Liver (tissue), 9 donors: Measurements from ENCODE around the gene TMEM175. TPM values are rescaled to one million over a fixed set of nuclear protein-coding genes. Genes with fewer than 3 reads are reported as not detected.

ENCODE experiments used
- DNase-seq: peaks from one replicate; pipeline ENCODE4 v3.0.0-alpha.2; 2017; ENCODE audit warnings: low spot score
- H3K27ac ChIP-seq, 2 donors: one replicate each; pipeline ENCODE4 v1.7.0; 2013; ENCODE audit warnings: inconsistent platforms in 2 of 2, low read length in 2 of 2, control low read depth in 1 of 2, low read depth in 1 of 2, mild to moderate bottlenecking in 1 of 2
- H3K27me3 ChIP-seq, 4 donors: one replicate each; pipeline versions ENCODE4 v1.6.1 to v1.7.0; 2013; ENCODE audit warnings: low read length in 3 of 4, inconsistent platforms in 1 of 4, mild to moderate bottlenecking in 1 of 4, moderate library complexity in 1 of 4; ENCODE audit not compliant: control insufficient read depth in 4 of 4, insufficient read depth in 4 of 4
- H3K36me3 ChIP-seq, 4 donors: one replicate each; pipeline versions ENCODE4 v1.6.1 to v1.7.0; 2013; ENCODE audit warnings: low read length in 3 of 4, mild to moderate bottlenecking in 3 of 4, low read depth in 1 of 4, moderate library complexity in 1 of 4; ENCODE audit not compliant: control insufficient read depth in 4 of 4, insufficient read depth in 3 of 4
- H3K4me1 ChIP-seq, 4 donors: one replicate each; pipeline versions ENCODE4 v1.6.1 to v1.7.0; 2013; ENCODE audit warnings: low read length in 3 of 4, mild to moderate bottlenecking in 3 of 4, moderate library complexity in 1 of 4; ENCODE audit not compliant: control insufficient read depth in 4 of 4, insufficient read depth in 4 of 4
- H3K4me3 ChIP-seq, 3 donors: one replicate each; pipeline versions ENCODE4 v1.6.1 to v1.7.0; 2013; ENCODE audit warnings: low read length in 3 of 3, control low read depth in 1 of 3, low read depth in 1 of 3, mild to moderate bottlenecking in 1 of 3
- H3K9ac ChIP-seq, 2 donors: one replicate each; pipeline ENCODE4 v1.7.0; 2013; ENCODE audit warnings: low read length in 2 of 2, mild to moderate bottlenecking in 2 of 2, moderate library complexity in 2 of 2, control low read depth in 1 of 2, low read depth in 1 of 2
- H3K9me3 ChIP-seq, 4 donors: one replicate each; pipeline versions ENCODE4 v1.6.1 to v1.7.0; 2013; ENCODE audit warnings: low read length in 3 of 4; ENCODE audit not compliant: control insufficient read depth in 4 of 4
- EGR1 ChIP-seq, 2 donors: IDR thresholded peaks; 2 replicates each; pipeline ENCODE4 v1.6.1; 2016 to 2018; ENCODE audit warnings: antibody characterized with exemption in 2 of 2, low read depth in 2 of 2
- FOXA1 ChIP-seq: IDR thresholded peaks from 2 replicates; pipeline ENCODE4 v1.6.1; 2016; ENCODE audit warnings: antibody characterized with exemption
- FOXA2 ChIP-seq: IDR thresholded peaks from 2 replicates; pipeline ENCODE4 v1.6.1; 2016; ENCODE audit warnings: antibody characterized with exemption
- GABPA ChIP-seq, 2 donors: IDR thresholded peaks in 1 of 2; conservative IDR thresholded peaks in 1 of 2; 2 replicates each; pipeline ENCODE4 v1.6.1; 2016; ENCODE audit warnings: antibody characterized with exemption in 2 of 2, mild to moderate bottlenecking in 1 of 2, moderate library complexity in 1 of 2
- HNF4A ChIP-seq, 2 donors: conservative IDR thresholded peaks; 2 replicates each; pipeline ENCODE4 v1.6.1; 2016; ENCODE audit warnings: antibody characterized with exemption in 2 of 2, mild to moderate bottlenecking in 2 of 2
- HNF4G ChIP-seq: IDR thresholded peaks from 2 replicates; pipeline ENCODE4 v1.6.1; 2016; ENCODE audit warnings: antibody characterized with exemption
- NR2F2 ChIP-seq: IDR thresholded peaks from 2 replicates; pipeline ENCODE4 v1.6.1; 2016; ENCODE audit warnings: antibody characterized with exemption
- RAD21 ChIP-seq, 2 donors: IDR thresholded peaks; 2 replicates each; pipeline ENCODE4 v1.6.1; 2016; ENCODE audit warnings: antibody characterized with exemption in 2 of 2, mild to moderate bottlenecking in 2 of 2
- RXRA ChIP-seq, 2 donors: IDR thresholded peaks; 2 replicates each; pipeline ENCODE4 v1.6.1; 2017 to 2018; ENCODE audit warnings: antibody characterized with exemption in 2 of 2, mild to moderate bottlenecking in 1 of 2
- SP1 ChIP-seq: IDR thresholded peaks from 2 replicates; pipeline ENCODE4 v1.6.1; 2018; ENCODE audit warnings: antibody characterized with exemption, mild to moderate bottlenecking
- TAF1 ChIP-seq: conservative IDR thresholded peaks from 2 replicates; pipeline ENCODE4 v1.6.1; 2016; ENCODE audit warnings: antibody characterized with exemption, mild to moderate bottlenecking
- YY1 ChIP-seq: IDR thresholded peaks from 2 replicates; pipeline ENCODE4 v1.6.1; 2016; ENCODE audit warnings: antibody characterized with exemption, mild to moderate bottlenecking
- WGBS: extraction: QIAGEN DNeasy Blood & Tissue Kit; methylation state at CpG from one replicate; pipeline ENCODE4 v1.1.7; 2013; 5-methylcytosine and 5-hydroxymethylcytosine counted together
- polyA plus RNA-seq, 2 donors: library from polyadenylated mRNA; stranded (reverse) in 1 of 2; unstranded in 1 of 2; fragments of 200-250 nt in 1 of 2; fragments of >200 nt in 1 of 2; fragmentation: Nextera tagmentation in 1 of 2; extraction: Ambion mirVana in 1 of 2; gene quantifications; one replicate each; pipeline versions ENCODE4 v1.2.1 to v1.2.3, GENCODE V29; 2013 to 2015
- total RNA-seq, 2 donors: library from RNA; depleted of rRNA; stranded (reverse); fragments of >200 nt; gene quantifications; one replicate each; pipeline ENCODE4 v1.2.3, GENCODE V29; 2014
- TF ChIP-seq, protein P1 (sequence below): IDR thresholded peaks from 2 replicates; pipeline ENCODE4 v1.6.1; 2016; ENCODE audit warnings: antibody characterized with exemption
- TF ChIP-seq, protein P2 (sequence below): fragments of 150-350 bp; IDR thresholded peaks from 2 replicates; pipeline ENCODE4 v1.5.1; 2017; ENCODE audit warnings: improper control_type of control experiment, low read depth, low read length; ENCODE audit not compliant: missing input control
- TF ChIP-seq, protein P3 (sequence below): IDR thresholded peaks from 2 replicates; pipeline ENCODE4 v1.6.1; 2016; ENCODE audit warnings: antibody characterized with exemption
- TF ChIP-seq, protein P4 (sequence below): IDR thresholded peaks from 2 replicates; pipeline ENCODE4 v1.6.1; 2016; ENCODE audit warnings: antibody characterized with exemption, mild to moderate bottlenecking
- TF ChIP-seq, protein P5 (sequence below): IDR thresholded peaks from 2 replicates; pipeline ENCODE4 v1.6.1; 2016; ENCODE audit warnings: antibody characterized with exemption
- donor health status: healthy.
- donor health status: healthy.
- donor health status: healthy.
- donor health status: healthy.
- donor health status: healthy.

The TMEM175 gene
- total and polyA plus RNA-seq, 4 donors: 18.6 to 26.3 (median 25.5) TPM

DNA sequence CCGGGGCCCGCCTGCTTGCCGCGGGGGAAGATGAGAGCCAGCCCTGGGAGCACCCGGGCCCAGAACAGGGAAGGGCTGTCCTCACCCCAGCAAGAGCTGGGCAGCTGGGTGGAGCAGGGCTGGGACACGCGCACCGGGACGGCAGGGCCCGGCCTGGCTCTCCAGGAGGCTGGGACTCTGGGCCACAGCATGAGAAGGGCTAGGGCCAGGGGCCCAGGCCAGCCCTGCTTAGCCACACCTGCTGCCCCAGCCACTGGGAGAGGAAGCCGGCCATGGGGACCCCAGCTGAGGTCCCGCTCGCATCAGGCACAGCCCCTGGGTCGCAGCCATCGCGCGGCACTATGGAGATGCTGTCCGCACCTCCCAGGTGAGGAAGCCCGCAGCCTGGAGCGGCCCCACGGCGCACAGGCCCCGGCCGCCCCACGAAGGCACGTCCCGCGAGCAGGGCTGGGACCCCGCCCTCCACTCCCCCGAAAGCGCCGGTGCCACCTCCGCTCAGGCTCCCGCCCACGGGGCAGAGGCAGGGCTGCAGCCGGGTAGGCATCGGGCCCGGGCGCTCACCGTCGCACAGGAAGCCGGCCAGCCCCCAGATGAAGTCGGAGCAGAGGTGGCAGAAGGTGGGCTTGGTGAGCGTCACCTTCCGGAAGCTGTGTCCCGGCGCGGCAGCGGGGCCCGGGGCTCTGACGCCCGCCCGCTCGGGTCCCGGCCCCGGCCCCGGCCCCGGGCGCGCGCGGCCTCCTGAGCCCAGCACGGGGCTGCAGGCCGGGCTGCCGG is 40.6 kb downstream of the TMEM175 start:
- DNase-seq: no peak
- H3K9ac ChIP-seq: peak overlapping the region in 1 of 2 donors; percentile 27
- WGBS: 1% methylated on average over 65 of the region's 65 CpGs
- TF ChIP-seq, protein P1, sequence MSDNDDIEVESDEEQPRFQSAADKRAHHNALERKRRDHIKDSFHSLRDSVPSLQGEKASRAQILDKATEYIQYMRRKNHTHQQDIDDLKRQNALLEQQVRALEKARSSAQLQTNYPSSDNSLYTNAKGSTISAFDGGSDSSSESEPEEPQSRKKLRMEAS: no peak
- H3K27ac ChIP-seq: no peak overlapping the region
- no peaks in the 10 kb centered on the region for H3K27me3 ChIP-seq
- H3K4me1 ChIP-seq: peaks cover 13 to 20% (median 16%) of the 10 kb centered on the region in 4 donors
- no peaks in the 10 kb centered on the region for H3K9me3 ChIP-seq
- H3K4me3 ChIP-seq: peak overlapping the region; percentile 66 to 93 (median 78)
- no peaks in the 10 kb centered on the region for H3K36me3 ChIP-seq

DNA sequence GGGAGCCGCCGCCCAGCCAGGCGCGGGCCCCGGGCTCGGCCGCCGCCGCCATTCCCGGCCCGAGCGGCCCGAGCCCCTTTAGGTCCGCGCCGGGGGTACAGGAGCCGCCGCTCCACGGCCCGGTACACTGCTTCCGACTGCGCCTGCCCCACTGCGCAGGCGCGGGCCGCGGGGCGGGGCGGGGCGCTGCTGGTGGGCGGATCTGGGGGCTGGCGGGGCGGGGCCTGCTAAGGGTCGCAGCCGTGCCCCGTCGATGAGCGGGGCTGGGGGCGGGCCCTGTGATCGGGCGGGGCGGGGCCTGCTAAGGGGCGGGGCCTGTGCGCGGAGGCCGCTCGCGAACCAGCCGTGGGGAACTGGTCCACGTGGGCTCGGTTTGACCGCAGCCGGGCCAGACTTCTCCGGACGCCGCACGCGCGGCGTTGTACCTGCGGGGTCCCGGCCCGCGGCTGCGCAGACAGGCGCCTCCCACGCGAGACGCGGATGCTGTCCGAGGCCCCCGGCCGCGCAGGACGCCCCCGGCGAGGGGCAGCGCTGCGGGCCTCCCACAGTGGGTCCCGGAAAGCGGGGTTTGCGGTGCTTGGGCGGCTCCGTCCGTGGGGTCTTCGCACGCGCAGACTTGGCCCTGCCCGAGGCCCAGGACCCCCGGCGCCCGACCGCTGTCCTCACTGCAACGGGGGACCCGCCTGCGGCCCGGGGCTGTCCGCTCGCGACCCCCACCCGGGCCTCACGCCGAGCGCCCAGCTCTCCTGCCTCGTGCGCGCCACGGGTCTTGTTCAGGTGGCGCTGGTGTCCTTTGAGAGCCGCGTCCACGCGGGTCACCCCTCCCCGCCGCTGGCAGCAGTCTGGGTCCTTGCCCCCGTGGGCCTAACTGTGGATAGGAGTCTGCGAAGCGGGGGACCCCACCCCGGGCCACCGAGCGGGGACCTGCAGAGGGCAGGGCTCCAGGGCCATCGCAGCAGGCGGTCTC is 41.5 kb downstream of the TMEM175 start, which contains the start of gene DGKQ:
Gene DGKQ, minus strand, starts transcription at position 139 of the 967 bp plus-strand sequence. Its CDS starts 87 bp downstream, at position 52.
- TF ChIP-seq SP1: no peak
- no peak for TF ChIP-seq HNF4G
- no peak for TF ChIP-seq NR2F2
- TF ChIP-seq, protein P2, sequence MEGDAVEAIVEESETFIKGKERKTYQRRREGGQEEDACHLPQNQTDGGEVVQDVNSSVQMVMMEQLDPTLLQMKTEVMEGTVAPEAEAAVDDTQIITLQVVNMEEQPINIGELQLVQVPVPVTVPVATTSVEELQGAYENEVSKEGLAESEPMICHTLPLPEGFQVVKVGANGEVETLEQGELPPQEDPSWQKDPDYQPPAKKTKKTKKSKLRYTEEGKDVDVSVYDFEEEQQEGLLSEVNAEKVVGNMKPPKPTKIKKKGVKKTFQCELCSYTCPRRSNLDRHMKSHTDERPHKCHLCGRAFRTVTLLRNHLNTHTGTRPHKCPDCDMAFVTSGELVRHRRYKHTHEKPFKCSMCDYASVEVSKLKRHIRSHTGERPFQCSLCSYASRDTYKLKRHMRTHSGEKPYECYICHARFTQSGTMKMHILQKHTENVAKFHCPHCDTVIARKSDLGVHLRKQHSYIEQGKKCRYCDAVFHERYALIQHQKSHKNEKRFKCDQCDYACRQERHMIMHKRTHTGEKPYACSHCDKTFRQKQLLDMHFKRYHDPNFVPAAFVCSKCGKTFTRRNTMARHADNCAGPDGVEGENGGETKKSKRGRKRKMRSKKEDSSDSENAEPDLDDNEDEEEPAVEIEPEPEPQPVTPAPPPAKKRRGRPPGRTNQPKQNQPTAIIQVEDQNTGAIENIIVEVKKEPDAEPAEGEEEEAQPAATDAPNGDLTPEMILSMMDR: no peak
- TF ChIP-seq, protein P3, sequence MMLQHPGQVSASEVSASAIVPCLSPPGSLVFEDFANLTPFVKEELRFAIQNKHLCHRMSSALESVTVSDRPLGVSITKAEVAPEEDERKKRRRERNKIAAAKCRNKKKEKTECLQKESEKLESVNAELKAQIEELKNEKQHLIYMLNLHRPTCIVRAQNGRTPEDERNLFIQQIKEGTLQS: no peak
- TF ChIP-seq EGR1 (IDR thresholded peaks at IDR 0.05; ENCODE audit: low read depth in 2 of 2): no peak
- TF ChIP-seq, protein P1: no peak
- no peak for TF ChIP-seq GABPA (IDR thresholded peaks at IDR 0.05 in 1 of 2, conservative IDR thresholded peaks at IDR 0.05 in 1 of 2)
- TF ChIP-seq, protein P4, sequence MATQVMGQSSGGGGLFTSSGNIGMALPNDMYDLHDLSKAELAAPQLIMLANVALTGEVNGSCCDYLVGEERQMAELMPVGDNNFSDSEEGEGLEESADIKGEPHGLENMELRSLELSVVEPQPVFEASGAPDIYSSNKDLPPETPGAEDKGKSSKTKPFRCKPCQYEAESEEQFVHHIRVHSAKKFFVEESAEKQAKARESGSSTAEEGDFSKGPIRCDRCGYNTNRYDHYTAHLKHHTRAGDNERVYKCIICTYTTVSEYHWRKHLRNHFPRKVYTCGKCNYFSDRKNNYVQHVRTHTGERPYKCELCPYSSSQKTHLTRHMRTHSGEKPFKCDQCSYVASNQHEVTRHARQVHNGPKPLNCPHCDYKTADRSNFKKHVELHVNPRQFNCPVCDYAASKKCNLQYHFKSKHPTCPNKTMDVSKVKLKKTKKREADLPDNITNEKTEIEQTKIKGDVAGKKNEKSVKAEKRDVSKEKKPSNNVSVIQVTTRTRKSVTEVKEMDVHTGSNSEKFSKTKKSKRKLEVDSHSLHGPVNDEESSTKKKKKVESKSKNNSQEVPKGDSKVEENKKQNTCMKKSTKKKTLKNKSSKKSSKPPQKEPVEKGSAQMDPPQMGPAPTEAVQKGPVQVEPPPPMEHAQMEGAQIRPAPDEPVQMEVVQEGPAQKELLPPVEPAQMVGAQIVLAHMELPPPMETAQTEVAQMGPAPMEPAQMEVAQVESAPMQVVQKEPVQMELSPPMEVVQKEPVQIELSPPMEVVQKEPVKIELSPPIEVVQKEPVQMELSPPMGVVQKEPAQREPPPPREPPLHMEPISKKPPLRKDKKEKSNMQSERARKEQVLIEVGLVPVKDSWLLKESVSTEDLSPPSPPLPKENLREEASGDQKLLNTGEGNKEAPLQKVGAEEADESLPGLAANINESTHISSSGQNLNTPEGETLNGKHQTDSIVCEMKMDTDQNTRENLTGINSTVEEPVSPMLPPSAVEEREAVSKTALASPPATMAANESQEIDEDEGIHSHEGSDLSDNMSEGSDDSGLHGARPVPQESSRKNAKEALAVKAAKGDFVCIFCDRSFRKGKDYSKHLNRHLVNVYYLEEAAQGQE: no peak
- no peak for TF ChIP-seq RXRA (IDR thresholded peaks at IDR 0.05)
- TF ChIP-seq YY1: no peak
- TF ChIP-seq FOXA1: no peak
- TF ChIP-seq, protein P5, sequence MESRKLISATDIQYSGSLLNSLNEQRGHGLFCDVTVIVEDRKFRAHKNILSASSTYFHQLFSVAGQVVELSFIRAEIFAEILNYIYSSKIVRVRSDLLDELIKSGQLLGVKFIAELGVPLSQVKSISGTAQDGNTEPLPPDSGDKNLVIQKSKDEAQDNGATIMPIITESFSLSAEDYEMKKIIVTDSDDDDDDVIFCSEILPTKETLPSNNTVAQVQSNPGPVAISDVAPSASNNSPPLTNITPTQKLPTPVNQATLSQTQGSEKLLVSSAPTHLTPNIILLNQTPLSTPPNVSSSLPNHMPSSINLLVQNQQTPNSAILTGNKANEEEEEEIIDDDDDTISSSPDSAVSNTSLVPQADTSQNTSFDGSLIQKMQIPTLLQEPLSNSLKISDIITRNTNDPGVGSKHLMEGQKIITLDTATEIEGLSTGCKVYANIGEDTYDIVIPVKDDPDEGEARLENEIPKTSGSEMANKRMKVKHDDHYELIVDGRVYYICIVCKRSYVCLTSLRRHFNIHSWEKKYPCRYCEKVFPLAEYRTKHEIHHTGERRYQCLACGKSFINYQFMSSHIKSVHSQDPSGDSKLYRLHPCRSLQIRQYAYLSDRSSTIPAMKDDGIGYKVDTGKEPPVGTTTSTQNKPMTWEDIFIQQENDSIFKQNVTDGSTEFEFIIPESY: no peak
- TF ChIP-seq HNF4A (conservative IDR thresholded peaks at IDR 0.05): no peak
- no peak for TF ChIP-seq TAF1
- TF ChIP-seq FOXA2: no peak
- TF ChIP-seq RAD21 (IDR thresholded peaks at IDR 0.05): no peak
- H3K4me3 ChIP-seq: peak within 1 kb of the TSS; percentile 66 to 93 (median 78)
- peak; percentile 95 for DNase-seq
- no peaks in the 10 kb centered on the region for H3K36me3 ChIP-seq
- H3K4me1 ChIP-seq: peaks cover 13 to 20% (median 16%) of the 10 kb centered on the region in 4 donors
- H3K9me3 ChIP-seq: no peaks in the 10 kb centered on the region
- no peak within 1 kb of the TSS for H3K27ac ChIP-seq
- H3K27me3 ChIP-seq: no peaks in the 10 kb centered on the region
- peak within 1 kb of the TSS in 1 of 2 donors; percentile 27 for H3K9ac ChIP-seq
- 27% methylated on average over 123 of the region's 123 CpGs for WGBS
